ENCODE measurements around the gene C19orf18.
"Not testable (repeated sequence)": the region's sequence is repeated elsewhere in the genome, so short reads cannot be mapped to it uniquely, and the experiment has no call there.

Gene C19orf18

DNA sequence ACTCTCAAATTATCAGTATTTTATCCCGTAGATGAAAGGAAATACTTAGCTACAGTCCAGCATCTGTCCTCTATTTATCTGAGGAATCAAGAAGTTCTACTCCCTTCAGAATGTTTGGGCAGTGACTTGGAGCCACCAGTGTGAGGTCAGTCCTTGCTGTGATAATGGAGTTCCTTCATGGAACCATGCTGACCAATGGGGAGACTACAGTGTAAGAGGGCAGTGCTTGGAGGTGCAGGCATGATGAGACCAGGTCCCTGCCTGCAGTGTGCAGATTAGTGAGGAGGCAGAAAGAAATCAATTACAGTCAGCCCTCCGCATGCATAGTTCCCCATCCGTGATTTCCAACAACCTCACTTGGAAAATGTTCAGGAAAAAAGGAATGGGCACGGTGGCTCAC, at the start of gene C19orf18:
TSS of gene C19orf18 (minus strand) at position 101 of the 400 bp plus-strand sequence. CDS start 102 bp downstream, outside the sequence.
- DNase-seq: no peak

DNA sequence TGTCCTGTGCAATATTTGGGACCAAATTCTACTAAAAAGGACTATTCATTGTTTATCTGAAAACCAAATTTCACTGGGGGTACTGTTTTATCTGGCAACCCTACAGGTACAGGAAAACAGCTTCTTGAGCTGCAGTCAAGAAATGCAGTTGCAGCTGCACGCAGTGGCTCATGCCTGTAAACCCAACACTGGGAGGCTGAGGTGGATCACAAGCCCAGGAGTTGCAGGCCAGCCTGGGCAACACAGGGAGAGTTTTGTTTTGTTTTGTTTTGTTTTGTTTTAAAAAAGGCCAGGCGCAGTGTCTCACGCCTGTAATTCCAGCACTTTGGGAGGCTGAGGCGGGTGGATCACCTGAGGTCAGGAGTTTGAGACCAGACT, 47.9 kb upstream of the C19orf18 start:
- DNase-seq: no peak

DNA sequence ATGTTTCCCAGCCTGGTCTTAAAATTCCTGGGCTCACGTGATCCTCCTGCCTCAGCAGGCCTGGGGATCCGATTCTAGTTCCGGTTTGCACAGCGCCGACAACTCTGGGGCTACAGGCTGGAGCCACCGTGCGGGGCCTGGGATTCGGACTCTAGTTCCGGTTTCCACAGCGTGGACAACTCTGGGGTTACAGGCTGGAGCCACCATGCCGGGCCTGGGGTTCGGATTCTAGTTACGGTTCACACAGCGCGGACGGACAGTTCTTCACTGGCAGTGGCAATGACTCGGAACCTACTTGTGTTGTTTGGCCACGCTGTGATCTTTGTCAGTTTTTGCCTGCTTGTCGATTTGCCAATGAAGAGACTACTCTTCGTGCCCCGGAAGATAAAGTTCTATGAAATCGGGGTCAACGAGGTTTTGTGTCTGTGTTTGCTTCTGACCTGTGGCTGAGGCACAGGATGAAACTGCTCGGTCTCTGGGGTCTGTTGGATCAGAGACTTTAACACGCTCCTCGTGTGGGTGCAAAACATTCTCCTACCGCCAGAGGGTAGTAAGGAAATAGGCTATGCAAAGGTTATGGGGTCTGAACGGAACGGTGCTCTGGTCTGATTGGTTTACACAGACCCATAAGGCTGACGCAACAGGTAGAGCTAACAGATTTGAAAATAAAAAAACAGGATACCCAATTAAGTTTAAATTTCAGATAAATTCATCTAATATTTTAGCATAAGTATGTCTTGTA, 47.4 kb upstream of the C19orf18 start:
- no peak for DNase-seq

DNA sequence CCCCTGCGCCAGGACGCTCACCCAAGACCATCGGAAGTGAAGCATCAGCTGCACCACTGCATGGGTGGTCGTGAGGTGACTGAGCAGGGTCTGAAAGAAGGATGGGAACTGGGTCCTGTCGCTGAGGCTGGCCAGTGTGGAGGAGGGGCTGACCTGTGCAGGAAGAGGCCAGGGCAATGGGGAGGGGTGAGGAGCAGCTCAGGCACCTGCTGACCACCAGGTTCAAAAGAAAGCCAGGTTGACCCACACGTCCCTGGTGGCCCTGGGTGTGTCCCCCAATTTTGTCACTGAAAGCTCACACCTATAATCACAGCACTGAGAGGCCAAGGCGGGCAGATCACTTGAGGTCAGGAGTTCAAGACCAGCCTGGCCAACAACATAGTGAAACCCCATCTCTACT, 45.8 kb upstream of the C19orf18 start:
- no peak for DNase-seq

DNA sequence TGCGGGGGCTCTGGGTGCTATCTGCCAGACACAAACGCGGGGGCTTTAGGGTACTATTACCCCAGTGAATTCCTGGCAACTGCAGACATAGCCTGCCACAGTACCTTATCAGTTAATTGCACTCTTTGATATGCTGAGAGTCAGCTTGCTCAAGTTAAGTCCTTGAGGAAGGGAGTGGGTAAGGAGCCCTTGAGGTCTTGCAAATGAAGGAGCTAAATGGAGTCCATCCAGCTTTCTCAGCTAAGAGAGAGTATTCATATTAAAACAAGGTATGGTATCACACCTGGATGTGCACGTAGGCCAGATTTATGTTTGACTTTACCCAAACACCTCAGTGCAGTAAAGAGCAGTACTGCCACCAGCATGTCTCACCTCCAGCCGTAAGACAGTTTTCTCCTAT, 39.8 kb upstream of the C19orf18 start:
- DNase-seq: no peak

DNA sequence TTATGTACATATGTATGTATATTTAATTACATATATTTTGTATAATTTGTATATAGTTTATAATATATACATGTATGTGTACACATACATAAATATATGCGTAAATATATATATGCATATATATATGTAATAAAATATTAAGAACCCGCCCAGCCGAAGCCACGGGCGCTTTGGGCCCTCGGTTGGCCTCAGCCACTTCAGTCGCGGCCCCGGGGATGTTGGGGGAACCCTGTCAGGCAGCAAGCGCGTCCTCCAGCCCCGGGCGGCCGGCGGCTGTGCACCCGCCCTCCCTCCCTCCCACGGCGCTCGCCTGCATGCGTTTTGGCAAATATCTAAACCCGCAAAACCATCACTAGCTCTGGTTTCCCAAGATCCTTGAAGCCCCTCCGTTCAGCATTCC, 36.2 kb upstream of the C19orf18 start:
- DNase-seq: no peak

DNA sequence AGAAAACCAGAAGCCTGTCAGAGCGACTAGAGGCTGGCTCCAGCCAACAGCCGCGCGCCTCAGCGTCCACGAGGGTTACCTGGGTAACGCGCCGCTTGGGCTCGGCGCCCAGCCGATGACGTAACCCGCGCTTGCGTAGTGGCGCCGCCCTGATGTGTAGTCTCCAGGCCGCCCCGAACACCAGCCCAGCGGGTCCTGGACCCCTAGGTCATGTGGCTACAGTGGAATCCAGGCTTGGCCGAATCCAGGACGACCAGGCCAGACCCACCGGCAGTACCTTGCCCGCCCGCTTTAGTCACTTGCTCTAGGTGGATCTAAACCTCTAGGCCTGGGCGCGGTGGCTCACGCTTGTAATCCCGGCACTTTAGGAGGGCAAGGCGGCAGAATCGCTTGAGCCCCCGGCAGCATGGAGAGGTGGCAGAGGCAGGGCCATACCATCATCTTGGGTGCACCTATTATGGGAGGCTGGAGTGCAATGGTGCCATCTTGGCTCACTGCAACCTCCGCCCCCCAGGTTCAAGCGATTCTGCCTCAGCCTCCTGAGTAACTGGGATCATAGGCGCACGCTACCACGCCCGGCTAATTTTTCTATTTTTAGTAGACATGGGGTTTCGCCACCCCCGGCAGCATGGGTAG, 35.5 kb upstream of the C19orf18 start:
- peak; percentile 52 for DNase-seq

DNA sequence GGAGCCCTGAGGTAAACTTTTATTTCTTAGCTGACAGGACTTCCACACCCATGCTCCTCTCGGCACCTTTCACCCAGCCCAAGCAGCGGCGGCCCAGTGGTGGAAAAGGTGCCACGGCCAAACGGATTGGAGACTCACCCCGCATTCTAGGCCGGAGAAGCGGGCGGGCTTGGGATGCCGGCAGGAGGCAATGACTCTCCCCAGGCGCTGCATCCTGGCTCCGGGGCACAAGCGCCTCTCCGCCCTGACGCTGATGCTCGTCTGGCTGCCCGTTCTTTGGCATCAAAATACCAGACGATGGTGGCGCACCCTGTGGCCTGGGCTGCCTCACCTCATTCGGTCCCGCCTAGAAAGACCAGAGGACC, 34.9 kb upstream of the C19orf18 start:
- DNase-seq: no peak

DNA sequence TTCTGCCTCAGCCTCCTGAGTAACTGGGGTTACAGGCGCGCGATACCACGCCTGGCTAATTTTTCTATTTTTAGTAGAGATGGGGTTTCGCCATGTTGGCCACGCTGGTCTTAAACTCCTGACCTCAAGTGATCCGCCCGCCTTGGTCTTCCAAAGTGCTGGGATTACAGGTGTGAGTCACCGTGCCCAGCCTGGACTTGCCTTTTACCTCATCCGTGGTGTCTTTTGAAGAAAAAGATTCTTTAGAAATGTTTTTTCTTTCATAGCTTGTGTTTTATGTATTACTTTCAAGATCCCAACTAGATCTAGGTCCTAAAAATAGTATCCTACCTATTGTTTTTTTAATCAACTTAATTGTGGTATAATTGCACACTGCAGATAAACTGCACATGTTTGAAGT, 34.5 kb upstream of the C19orf18 start:
- DNase-seq: not testable (repeated sequence)

DNA sequence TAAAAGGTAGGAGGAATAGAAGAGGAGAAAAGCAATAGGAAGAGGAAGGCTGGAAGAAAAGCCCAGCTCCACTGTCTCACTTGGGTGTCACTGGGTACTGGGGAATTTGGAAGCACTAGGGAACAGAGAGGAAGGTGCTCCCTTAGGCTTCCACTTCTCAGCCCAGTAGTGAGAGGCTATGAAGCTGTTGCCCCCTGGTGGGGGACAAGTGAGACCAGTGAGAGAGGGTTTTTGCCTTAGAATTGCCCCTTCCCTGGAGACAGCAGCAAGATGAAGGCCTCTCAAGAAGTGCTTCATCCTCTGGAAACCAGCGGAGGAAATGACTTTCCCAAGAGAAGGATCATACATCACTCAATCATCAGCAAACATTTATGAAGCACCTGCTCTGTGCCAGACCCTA, 33.0 kb upstream of the C19orf18 start:
- no peak for DNase-seq

DNA sequence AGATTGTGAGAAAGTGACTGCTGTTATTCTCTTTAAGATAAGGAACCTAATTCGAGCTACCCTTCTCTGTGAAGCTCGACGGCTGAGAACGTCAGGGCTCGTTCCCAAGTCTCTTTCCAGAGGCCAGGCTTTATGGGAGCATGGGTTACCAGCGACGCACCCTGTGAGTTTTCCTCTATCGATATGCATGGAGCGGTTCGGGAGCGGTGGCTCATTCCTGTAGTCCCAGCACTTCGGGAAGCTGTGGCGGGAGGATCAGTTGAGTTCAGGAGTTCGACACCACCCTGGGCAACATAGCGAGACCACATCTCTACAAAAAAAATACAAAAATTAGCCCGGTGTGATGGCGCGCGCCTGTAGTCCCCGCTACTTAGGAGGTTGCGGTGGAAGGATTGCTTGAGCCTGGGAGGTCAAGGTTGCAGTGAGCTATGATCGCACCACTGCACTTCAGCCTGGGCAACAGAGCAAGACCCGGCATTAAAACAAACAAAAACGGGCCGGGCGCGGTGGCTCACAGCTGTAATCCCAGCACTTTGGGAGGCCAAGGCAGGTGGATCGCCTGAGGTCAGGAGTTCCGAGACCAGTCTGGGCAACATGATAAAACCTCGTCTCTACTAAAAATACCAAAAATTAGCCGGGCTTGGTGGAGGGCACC, 29.0 kb upstream of the C19orf18 start:
- no peak for DNase-seq

DNA sequence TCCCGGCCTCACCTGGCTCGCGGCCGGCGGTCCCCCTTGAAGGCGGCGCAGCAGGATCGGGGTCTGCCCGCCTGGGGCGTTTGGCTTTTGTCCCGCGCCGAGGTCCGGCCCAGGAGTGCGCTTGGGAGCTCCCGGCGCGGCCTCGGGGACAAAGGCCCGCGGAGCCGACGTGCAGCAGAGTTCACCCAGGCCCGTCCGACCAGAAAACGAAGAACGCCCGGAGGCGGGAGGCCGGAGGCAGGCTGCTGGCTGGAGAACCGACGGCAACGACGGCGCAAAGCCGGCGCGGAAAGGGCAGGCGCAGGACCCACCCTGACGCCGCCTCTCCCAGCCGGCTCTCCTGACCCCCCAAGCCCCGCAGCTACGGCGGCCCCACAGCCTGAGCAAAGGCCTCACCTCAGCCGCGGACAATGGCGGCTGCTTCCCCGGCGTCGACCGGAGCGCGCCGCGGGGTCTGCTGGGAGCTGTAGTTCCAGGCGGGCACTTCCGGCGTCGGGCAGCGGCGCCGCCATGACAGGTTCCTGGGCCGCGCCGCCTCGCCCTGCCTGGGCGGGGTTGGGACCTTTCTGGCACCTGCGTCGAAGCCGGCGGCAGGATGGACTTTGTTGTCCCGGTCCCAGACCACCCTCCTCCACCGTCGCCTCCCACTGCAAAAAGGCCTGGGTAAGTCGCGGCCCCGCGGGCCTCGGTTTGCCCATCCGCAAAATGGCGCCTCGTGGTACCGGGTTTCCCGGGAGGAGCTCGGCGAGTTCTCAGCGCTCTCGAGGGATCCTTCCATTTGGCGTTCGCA, 28.2 kb upstream of the C19orf18 start, which contains the start of gene ZNF606:
TSS of gene ZNF606 (minus strand) at position 437 of the 790 bp plus-strand sequence. CDS start 1,501 bp downstream, outside the sequence.
- DNase-seq: peak; percentile 87

DNA sequence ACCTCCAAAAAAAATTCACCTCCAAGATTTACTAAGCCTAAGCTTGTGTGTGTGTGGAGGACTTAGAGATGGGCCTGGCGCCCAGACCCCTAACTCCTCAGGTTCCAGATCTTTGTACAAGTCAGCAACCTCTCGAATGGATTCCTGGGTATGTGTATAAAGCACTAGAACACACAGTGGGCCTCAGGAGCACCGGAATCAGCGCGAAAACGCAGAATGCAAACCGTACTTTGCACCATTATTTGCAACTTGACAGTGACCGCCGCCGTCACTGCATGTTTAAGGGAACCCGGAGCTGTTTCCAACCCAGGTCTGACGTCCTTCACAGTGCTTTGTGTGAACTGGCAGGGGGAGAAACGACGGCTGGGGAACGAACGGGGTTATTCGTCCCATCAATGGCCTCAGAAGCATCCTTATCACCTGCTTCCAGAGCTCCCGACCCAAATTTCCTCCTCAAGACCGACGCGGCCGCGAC, 27.6 kb upstream of the C19orf18 start:
- DNase-seq: no peak

DNA sequence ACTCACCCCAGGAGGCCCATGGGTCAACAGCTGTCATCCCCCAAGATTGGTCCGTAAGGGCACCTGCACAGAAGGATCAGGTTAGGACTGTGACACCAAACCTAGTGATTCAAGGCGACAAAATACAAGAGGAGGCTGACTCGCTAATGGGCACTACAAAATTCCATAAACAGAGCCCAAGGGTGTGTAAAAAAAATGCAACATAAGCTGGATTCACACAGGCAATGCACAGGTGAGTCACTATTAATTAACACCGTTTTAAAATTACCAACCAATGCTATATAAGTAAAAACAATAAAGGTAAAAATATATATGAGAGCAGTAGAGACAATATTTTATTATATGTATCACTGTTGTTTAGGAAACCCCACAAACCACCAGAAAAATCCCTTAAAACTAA, 26.3 kb upstream of the C19orf18 start:
- no peak for DNase-seq

DNA sequence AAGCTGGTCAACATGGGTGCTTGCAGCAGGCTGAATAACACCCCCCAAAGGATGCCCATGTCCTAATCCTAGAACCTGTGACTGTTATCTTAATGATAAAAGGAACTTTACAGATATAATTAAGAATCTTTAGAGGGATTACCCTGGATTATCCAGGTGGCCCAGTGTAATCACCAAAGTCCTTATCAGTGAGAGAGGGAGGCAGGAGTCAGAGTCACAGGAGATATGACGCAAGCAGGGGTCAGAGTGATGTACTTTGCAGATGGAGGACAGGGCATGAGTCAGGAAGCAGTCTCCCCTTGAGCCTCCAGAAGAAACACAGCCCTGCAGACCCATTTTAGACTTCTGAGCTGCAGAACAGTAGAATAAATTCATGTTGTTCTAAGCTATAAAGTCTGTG, 18.5 kb upstream of the C19orf18 start:
- DNase-seq: no peak

DNA sequence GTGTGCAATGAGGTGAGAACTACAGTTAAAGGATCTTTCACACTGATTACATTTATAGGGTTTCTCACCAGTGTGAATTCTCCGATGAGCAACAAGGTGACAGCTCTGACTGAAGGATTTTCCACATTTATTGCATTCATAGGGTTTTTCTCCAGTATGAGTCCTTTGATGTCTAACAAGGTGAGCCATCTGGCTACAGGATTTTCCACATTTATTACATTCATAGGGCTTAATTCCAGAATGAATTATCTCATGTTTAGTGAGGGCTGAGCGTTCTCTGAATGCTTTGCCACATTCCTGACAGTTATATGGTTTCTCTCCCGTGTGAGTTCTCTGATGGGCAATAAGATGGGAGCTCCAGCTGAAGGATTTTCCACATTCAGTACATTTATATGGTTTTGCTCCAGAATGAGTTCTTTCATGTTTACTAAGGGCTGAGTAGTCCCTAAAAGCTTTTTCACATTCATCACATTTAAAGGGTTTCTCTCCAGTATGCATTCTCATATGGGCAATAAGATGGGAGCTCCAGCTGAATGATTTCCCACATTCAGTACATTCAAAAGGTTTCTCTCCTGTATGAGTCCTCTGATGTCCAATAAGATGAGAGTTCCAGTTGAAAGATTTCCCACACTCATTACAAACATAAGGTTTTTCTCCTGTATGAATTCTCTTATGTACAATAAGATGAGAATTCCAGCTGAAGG, 4.4 kb upstream of the C19orf18 start:
- no peak for DNase-seq

DNA sequence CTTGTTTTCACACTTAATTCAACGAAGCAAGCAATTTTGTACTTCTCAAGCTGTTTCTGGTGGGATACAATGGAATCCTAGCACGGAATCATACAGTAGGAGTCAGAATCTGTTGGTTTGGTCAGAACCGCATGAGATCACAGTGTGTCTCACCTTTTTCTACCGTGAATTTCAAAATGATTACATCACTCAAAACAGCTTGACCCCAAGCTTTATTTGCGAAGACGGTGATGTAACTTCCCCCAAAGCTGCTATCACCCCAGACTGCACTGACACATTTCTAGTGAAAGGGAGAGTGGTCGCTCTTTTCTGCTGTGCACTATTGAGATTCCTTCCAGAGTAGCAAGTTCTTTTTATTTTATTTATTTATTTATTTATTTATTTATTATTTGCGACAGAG, 9.6 kb downstream of the C19orf18 start:
- no peak for DNase-seq

DNA sequence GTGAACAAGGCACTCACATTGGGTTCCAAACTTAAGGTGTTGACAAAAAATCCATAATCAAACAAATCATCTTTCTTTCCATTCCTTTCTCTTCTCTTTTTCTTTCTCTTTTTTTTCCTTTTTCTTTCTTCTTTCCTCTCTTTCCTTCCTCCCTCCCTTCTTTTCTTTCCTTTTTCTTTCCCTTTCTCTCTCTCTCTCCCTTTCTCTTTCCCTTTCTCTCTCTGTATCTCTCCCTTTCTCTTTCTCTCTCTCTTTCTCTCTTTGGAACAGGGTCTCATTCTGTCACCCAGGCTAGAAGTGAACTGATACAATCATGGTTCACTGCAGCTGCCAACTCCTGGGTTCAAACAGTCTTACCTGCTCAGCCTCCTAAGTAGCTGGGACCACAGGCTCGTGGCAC, 12.5 kb downstream of the C19orf18 start:
- DNase-seq: no peak

DNA sequence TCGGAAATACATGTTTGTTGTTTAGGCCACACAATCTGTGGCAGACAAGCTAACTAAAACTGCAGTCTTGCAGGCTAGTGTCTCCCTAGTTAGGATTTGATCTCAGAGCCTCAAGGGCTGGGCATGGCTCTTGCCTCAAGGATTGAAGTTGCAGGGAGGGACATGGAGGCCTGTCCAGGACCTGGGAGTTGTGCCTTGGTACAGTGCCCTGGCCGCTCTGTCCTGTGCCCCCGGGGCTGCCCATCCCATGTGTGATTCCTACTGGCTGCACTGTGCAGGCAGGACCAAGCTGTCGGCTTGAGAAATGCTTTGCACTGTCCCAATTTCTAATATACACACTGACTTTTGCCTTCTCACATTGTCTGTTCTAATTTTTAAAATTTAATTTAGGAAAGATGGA, 19.3 kb downstream of the C19orf18 start:
- no peak for DNase-seq

DNA sequence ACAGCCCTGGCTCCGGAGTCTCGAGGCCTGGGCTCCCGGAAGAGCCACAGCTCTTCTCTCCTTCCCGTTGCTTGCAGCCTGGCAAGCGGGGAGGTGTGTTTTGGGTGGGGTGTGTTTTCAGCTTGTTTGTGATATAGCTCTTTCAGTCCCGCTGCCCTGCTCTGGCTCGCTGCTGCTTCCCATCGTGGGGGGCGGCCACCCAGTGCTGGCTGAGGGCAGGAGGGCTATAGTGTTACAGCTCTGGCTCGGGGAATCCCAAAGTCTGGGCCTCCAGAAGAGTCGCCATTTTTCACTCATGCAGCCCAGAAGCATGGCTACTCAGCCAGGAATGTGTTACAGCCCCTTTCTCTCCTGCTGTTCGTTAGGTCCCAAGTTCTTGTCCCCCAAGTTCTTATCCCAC, 24.6 kb downstream of the C19orf18 start:
- DNase-seq: no peak

DNA sequence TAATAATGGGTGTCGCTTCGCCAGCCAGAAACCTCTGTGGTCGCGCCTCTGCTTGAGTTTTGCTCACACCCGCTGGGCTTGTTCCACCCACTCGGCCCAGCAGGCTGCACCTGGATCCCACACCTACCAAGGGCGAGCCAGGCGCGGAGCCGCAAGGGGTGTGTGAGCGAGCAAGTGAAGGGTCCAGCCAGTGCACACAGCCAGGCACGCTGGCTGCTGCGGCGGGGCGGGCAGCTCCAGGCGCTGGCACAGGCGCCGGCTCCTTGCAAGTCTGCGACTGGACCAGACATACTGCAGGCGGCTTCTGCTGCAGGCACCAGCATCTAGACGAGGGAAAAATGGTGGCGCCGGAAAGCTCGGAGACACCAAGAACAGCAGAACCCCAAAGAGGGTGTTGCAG, 25.0 kb downstream of the C19orf18 start:
- no peak for DNase-seq

DNA sequence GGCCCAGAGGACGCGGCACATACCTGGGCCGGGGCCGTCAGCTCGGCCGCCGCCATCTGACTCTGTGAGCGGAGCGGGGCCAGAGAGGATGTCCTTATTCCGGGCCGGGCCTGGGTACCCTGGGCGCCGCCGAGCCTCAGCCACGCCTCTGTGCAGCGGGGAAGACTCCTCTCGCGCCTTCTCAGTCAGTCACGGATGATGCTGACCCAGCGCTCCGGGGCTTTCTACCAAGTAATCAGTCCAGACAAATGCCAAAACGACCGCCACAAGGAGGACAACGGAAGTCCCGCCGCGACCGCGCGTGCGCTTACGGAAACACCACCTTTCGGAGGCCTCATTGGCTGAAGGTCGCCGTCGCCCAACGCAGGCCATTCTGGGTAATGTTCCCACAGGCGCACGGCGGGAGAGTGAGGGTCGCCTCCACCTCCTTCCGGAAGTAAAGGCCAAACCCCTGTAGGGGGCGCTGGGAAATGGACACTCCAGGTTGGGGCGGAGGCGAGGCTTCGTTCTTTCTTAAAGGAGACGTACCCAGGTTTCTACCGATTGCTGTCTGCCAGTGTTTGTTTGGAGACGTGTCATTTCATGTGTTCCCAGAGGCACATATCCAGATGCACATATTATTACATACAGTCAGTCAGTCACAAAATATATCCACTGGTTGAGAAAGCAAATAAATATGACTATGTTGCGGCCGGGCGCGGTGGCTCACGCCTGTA, 26.8 kb downstream of the C19orf18 start, which contains the start of gene ZNF256:
TSS of gene ZNF256 (minus strand) at position 288 of the 716 bp plus-strand sequence. CDS start at position 56, 232 bp downstream.
- DNase-seq: peak; percentile 80
